Testis (tissue), 3 donors: Measurements from ENCODE around the gene KDM6A. TPM values are rescaled to one million over a fixed set of nuclear protein-coding genes. Genes with fewer than 3 reads are reported as not detected.

Experiments
- DNase-seq: peaks from one replicate; pipeline ENCODE4 v3.0.0-alpha.2; 2019
- H3K27ac ChIP-seq, 2 donors: fragments of 200-600 bp; sonication (generic); one replicate each; pipeline ENCODE4 v1.5.1; 2019
- H3K27me3 ChIP-seq: fragments of 200-600 bp; sonication (generic); one replicate; pipeline ENCODE4 v1.5.1; 2019
- H3K36me3 ChIP-seq: fragments of 200-600 bp; sonication (generic); one replicate; pipeline ENCODE4 v1.5.1; 2017; ENCODE audit warnings: low read depth; ENCODE audit errors: missing control alignments
- H3K4me1 ChIP-seq: fragments of 200-600 bp; sonication (generic); one replicate; pipeline ENCODE4 v1.5.1; 2019
- H3K4me3 ChIP-seq, 2 donors: fragments of 200-600 bp; sonication (generic); one replicate each; pipeline ENCODE4 v1.5.1; 2017 to 2019
- H3K9me3 ChIP-seq: fragments of 200-600 bp; sonication (generic); one replicate; pipeline ENCODE4 v1.5.1; 2017
- CTCF ChIP-seq, 3 experiments: fragments of 450-650 bp in 2 of 3; fragments of 200-600 bp in 1 of 3; sonication (generic) in 1 of 3; IDR thresholded peaks; one replicate each; pipeline ENCODE4 v1.5.1; 2016 to 2019; ENCODE audit warnings: antibody characterized with exemption in 3 of 3, mild to moderate bottlenecking in 2 of 3, moderate library complexity in 1 of 3
- POLR2A ChIP-seq: fragments of 450-650 bp; IDR thresholded peaks from one replicate; pipeline ENCODE4 v1.6.1; 2017; ENCODE audit warnings: antibody characterized with exemption, mild to moderate bottlenecking, moderate library complexity
- WGBS, 2 donors: methylation state at CpG; one replicate each; pipeline ENCODE4 v1.1.5; 2018; 5-methylcytosine and 5-hydroxymethylcytosine counted together
- intact Hi-C: fragments of 100-400 bp; cut with DNase I; formaldehyde crosslinking; loops from one replicate; pipeline ENCODE4 v1.15.1; 2023; ENCODE audit warnings: low total_unique reads
- polyA plus RNA-seq: library from polyadenylated mRNA; stranded (reverse); fragments of 350-450 nt; fragmentation: Illumina TruSeq; extraction: RNeasy Lipid Tissue Mini Kit (QIAGEN cat#74804); gene quantifications from one replicate; pipeline ENCODE4 v1.2.3, GENCODE V29; 2014; ENCODE audit warnings: low read depth, low replicate concordance; ENCODE audit not compliant: insufficient read depth
- total RNA-seq, 2 donors: library from RNA; depleted of rRNA; stranded (reverse); fragments of >200 nt; gene quantifications; one replicate each; pipeline ENCODE4 v1.2.3, GENCODE V29; 2016

KDM6A gene
- total and polyA plus RNA-seq, 3 donors from 2014 or later = 27.2 to 57.7 (median 56.7) TPM

GRCh38 chrX:44903830-44904530 is 31.0 kb downstream of the KDM6A start:
- Histone ChIP-seq H3K4me3 (no peak overlapping the region), H3K27me3 (no peaks in the 10 kb centered on the region), H3K9me3 (no peaks in the 10 kb centered on the region), H3K4me1 (no peaks in the 10 kb centered on the region), H3K27ac (no peak overlapping the region), H3K36me3 (no peaks in the 10 kb centered on the region)
- DNase-seq = no peak
- intact Hi-C loops = no loop called here
- 52 to 66% methylated on average over 4 of the region's 4 CpGs for WGBS, 2 donors
- no peak for TF ChIP-seq CTCF (IDR thresholded peaks at IDR 0.05)
- TF ChIP-seq POLR2A = no peak

DNA sequence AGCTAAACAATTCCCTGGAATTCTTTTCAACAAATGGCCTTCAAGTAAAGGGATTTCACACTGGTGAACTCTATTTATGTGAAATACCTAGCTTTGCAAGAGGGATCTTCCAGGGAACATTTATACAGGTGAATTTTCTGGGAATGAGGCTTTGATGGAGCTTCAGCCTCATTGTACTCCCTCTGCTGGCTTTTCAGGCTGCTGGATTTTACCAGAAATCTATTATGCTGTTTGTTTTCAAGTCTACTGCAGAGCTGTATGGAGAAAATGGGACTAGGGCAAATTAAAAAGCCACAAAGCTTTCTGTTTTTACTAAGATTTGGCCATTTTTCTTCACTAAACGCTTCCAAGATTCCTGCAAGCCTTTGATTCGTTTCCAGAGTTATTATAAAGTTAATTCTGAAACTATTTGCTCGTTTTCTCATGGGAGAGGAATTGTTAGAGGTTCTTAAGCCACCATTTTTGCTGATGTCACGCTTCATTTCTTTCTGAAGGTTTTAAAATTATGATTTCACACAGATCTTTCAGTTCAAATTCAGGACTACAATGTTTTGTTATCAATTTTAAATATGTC is 31.6 kb downstream of the KDM6A start:
- WGBS, 2 donors = 35 to 62% methylated on average over 4 of the region's 4 CpGs

GRCh38 chrX:44906041-44906440 is 33.1 kb downstream of the KDM6A start:
- TF ChIP-seq POLR2A = no peak
- TF ChIP-seq CTCF (IDR thresholded peaks at IDR 0.05) = no peak
- intact Hi-C loops = no loop called here
- no peaks in the 10 kb centered on the region for H3K36me3 ChIP-seq
- H3K4me1 ChIP-seq = no peaks in the 10 kb centered on the region
- H3K27ac ChIP-seq = no peak overlapping the region
- no peak for DNase-seq
- H3K27me3 ChIP-seq = no peaks in the 10 kb centered on the region
- H3K4me3 ChIP-seq = no peak overlapping the region
- 73 to 75% methylated on average over 3 of the region's 3 CpGs for WGBS, 2 donors
- H3K9me3 ChIP-seq = no peaks in the 10 kb centered on the region

More for the DNA sequence above, 31.6 kb downstream of the KDM6A start:
- Histone ChIP-seq H3K4me3 (no peak overlapping the region), H3K27ac (no peak overlapping the region), H3K9me3 (no peaks in the 10 kb centered on the region), H3K27me3 (no peaks in the 10 kb centered on the region), H3K36me3 (no peaks in the 10 kb centered on the region), H3K4me1 (no peaks in the 10 kb centered on the region)
- no peak for DNase-seq
- intact Hi-C loops = no loop called here
- TF ChIP-seq POLR2A = no peak
- TF ChIP-seq CTCF (IDR thresholded peaks at IDR 0.05) = no peak

GRCh38 chrX:44906542-44906941 is 33.6 kb downstream of the KDM6A start:
- Histone ChIP-seq H3K4me1 (no peaks in the 10 kb centered on the region), H3K27ac (no peak overlapping the region), H3K9me3 (no peaks in the 10 kb centered on the region), H3K4me3 (no peak overlapping the region), H3K27me3 (no peaks in the 10 kb centered on the region), H3K36me3 (no peaks in the 10 kb centered on the region)
- WGBS, 2 donors = 92 to 94% methylated on average over 6 of the region's 6 CpGs
- TF ChIP-seq POLR2A (no peak), CTCF (IDR thresholded peaks at IDR 0.05) (no peak)
- no peak for DNase-seq
- intact Hi-C loops = no loop called here

DNA sequence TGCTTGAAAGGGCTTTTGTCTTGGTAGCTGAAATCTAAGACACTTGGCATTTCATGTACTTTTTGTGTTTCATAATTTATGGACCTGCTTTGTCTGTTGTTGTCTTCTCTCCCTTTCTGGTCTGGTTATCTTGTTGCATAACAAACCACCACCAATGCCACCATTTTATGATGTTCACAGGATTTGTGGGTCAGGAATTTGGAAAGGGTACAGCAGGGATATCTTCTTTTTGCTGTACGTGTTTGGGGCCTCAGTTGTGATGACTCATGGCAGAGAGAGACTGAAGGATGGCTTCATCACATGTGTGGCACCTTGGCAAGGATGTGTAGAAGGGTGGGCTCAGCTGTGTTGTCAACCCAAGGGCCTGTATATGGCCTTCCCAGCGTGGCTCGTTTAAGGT is 35.2 kb downstream of the KDM6A start:
- TF ChIP-seq POLR2A = no peak
- no peak for TF ChIP-seq CTCF (IDR thresholded peaks at IDR 0.05)
- Histone ChIP-seq H3K4me1 (no peaks in the 10 kb centered on the region), H3K27ac (no peak overlapping the region), H3K9me3 (no peaks in the 10 kb centered on the region), H3K27me3 (no peaks in the 10 kb centered on the region), H3K36me3 (no peaks in the 10 kb centered on the region), H3K4me3 (no peak overlapping the region)
- DNase-seq = no peak
- 61 to 73% methylated on average over 3 of the region's 3 CpGs for WGBS, 2 donors
- intact Hi-C loops = no loop called here
